Fibroblast of villous mesenchyme (primary cell): Measurements from ENCODE around the gene CSRP3. TPM values are rescaled to one million over a fixed set of nuclear protein-coding genes. Genes with fewer than 3 reads are reported as not detected.

Experiments used
- DNase-seq: peaks from one replicate; pipeline ENCODE4 v3.0.0-alpha.2; 2010; ENCODE audit warnings: low read depth
- H3K4me3 ChIP-seq: 2 replicates; pipeline ENCODE4 v1.5.1; 2011; ENCODE audit warnings: low read depth, mild to moderate bottlenecking, low read length
- total RNA-seq: library from RNA; depleted of rRNA; stranded (reverse); fragments of >200 nt; gene quantifications from 2 replicates; pipeline ENCODE4 v1.2.3, GENCODE V29; 2012
- TF ChIP-seq, protein P1 (sequence below): IDR thresholded peaks from 2 replicates; pipeline ENCODE4 v1.5.1; 2012; ENCODE audit warnings: low read depth, mild to moderate bottlenecking, low read length; ENCODE audit not compliant: insufficient read depth

CSRP3 gene
- total RNA-seq, 1 donor = not detected

DNA sequence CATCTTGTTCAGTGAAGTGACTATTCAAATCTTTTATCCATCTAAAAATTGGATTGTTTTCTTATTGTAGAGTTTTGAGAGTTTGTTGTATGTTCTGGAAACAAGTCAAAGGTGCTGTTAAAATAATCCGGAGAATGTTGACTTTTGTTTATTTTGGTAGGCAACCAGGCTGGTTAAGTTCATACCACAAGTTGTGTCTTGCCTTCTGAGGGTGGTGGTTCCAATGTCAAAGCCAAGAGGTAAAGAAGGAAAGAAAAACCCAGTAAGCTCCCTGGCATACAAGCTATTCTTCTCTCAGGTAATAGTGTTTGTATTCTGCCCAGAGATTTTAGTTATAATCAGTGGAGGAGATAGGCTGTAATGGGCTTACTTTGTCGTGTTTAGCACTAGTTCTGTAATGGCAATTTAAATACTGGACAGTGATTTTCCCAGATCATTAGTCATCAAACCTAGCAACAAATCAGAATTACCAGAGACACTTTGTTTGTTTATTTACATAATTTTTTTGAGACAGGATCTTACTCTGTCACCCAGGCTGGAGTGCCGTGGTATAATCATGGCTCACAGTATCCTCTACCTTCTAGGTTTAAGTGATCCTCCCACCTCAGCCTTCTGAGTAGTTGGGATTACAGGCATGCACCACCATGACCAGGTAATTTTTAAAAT, 15.1 kb upstream of the CSRP3 start:
- no peak for DNase-seq
- TF ChIP-seq, protein P1, sequence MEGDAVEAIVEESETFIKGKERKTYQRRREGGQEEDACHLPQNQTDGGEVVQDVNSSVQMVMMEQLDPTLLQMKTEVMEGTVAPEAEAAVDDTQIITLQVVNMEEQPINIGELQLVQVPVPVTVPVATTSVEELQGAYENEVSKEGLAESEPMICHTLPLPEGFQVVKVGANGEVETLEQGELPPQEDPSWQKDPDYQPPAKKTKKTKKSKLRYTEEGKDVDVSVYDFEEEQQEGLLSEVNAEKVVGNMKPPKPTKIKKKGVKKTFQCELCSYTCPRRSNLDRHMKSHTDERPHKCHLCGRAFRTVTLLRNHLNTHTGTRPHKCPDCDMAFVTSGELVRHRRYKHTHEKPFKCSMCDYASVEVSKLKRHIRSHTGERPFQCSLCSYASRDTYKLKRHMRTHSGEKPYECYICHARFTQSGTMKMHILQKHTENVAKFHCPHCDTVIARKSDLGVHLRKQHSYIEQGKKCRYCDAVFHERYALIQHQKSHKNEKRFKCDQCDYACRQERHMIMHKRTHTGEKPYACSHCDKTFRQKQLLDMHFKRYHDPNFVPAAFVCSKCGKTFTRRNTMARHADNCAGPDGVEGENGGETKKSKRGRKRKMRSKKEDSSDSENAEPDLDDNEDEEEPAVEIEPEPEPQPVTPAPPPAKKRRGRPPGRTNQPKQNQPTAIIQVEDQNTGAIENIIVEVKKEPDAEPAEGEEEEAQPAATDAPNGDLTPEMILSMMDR = no peak
- H3K4me3 ChIP-seq = no peak overlapping the region

DNA sequence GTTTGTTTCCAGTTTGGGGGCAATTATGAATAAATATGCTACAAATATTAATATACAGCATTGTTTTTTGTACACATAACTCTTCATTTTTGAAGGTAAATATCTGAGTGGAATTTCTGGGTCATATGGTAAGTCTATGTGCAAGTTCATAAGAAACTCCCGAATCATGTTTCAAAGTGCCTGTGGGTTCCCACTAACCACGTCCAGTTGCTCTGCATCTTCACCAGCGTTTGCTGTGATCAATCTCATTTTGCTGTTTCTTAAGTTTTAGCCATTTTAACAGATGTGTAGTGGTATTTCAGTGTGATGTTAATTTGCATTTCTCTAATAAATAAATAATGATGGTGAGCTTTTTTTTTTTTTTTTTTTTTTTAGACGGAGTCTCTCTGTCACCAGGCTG, 14.2 kb upstream of the CSRP3 start:
- DNase-seq = no peak
- TF ChIP-seq, protein P1 = no peak
- H3K4me3 ChIP-seq = no peak overlapping the region

DNA sequence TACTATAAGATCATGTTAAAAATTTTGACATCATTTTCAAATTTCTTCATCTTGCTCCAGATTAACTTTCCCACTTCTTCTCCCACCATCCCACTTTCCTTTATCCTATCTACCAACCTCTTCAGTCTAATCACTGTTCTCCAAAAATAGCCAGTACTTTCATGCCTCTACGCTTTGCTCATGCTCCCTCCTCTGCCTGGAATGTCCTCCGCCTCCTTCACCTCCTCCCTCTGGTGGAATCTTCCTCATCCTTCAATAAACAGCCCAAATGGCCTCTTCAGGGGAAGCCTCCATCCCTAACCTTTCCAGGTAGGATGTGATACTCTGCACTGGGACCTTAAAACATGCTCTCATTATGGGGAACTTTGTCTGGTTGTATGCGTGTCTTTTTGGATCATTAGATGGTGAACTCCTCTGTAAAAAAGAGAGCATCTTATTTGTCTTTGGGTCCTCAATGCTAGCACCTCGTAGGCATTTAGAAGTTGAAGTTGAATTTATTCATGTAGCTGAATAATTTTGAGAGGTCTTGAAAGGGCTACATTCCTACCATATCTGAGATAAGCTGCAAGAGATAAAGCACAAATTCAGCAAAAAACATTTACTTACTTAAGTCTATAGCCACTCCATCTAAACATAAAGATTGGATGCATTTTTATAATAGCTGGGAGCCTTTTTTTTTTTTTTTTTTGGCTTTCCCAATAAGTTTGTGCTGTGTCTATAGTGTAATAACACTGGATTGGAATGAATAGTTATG, 8.0 kb upstream of the CSRP3 start:
- TF ChIP-seq, protein P1 = no peak
- DNase-seq = no peak
- H3K4me3 ChIP-seq = no peak overlapping the region

DNA sequence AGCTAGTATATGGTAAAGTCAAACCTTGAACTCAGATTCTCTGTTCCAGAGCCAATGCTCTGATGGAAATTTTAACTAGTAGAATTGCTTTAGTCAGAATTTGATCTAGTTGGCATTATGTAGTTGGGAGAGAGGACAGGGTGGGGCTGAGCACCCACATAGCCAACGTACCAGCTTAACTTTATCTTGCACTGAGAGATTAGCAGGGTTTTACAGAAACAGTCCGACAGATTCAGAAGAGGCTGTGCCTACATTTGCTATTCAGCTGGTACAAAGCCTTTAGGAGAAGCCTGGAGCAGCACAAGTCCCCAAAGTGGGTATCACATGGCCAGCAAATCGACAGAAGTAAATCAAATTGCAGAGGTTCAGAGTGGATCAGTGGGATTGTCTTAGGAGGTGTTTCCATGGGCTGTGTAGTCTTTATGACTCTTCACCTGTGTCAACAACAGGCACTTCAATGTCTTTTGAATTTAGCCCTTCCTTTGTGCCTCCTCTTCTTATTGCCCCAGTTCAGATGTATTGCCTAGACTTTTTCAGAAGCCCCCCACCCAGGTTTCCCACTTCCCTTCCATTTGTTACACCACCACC, 7.3 kb upstream of the CSRP3 start:
- TF ChIP-seq, protein P1 = no peak
- DNase-seq = no peak
- no peak overlapping the region for H3K4me3 ChIP-seq

DNA sequence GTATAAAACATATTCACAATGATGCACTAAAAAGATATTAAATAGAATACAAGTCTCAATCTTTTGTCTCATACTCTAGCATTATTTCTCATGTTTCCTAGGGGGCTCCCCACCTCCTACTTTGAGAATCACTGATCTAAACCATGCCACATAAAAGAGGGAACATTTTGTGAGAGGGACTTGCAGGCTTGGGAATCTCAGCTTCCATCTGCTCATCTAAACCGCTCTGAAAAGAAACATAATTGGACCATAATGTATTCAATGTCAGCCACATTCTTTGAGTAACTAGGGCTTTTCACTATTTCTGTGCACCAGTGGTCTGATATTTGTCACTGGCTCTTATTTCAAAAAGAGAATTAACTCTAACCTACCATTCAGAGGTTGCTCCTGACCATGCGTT, 6.4 kb upstream of the CSRP3 start:
- no peak overlapping the region for H3K4me3 ChIP-seq
- DNase-seq = no peak
- TF ChIP-seq, protein P1 = no peak

DNA sequence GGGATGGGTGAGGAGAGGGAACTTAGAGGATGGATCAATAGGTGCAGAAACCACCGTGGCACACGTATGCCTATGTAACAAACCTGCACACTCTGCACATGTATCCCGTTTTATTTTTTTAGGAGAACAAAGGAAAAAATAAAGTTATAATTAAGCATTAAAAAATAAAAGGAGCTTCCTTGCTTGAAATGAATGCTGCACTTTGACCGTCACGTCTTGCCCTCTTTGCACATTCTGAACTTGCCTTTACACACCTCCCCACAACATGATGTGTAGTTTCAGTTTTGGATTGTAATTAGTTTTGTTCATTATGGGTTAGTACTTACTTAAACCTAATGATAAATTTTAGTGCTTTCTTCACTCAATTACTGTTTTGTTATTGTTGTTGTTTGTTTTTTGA, 3.1 kb upstream of the CSRP3 start:
- DNase-seq = no peak
- TF ChIP-seq, protein P1 = no peak
- H3K4me3 ChIP-seq = no peak overlapping the region
